Psoas muscle (tissue), 8 donors: ENCODE results near the gene ZNF219. TPM values are rescaled to one million over a fixed set of nuclear protein-coding genes. Genes with fewer than 3 reads are reported as not detected.

Experiments
- ATAC-seq, 4 donors: fragments of 200-7000 bp; cut with Tn5 transposase; one replicate each; pipeline ENCODE4 v1.9.1; 2020; ENCODE audit warnings: moderate library complexity in 3 of 4, mild to moderate bottlenecking in 2 of 4
- DNase-seq, 2 donors: peaks; one replicate each; pipeline ENCODE4 v3.0.0-alpha.2; 2020
- H3K27ac ChIP-seq: fragments of 200-600 bp; one replicate; pipeline ENCODE4 v1.8.0; 2022
- H3K27me3 ChIP-seq, 3 donors: fragments of 200-600 bp in 1 of 3; one replicate each; pipeline versions ENCODE4 v1.6.1 to v1.8.0; 2013 to 2022; ENCODE audit warnings: low read length in 2 of 3, mild to moderate bottlenecking in 2 of 3, moderate library complexity in 1 of 3; ENCODE audit not compliant: insufficient read depth in 3 of 3
- H3K36me3 ChIP-seq, 2 donors: fragments of 200-600 bp in 1 of 2; one replicate each; pipeline versions ENCODE4 v1.6.1 to v1.8.0; 2013 to 2022; ENCODE audit warnings: low read depth in 1 of 2, mild to moderate bottlenecking in 1 of 2, moderate library complexity in 1 of 2; ENCODE audit not compliant: insufficient read depth in 1 of 2
- H3K4me1 ChIP-seq: fragments of 200-600 bp; one replicate; pipeline ENCODE4 v1.8.0; 2022
- H3K4me3 ChIP-seq: fragments of 200-600 bp; one replicate; pipeline ENCODE4 v1.8.0; 2022; ENCODE audit warnings: mild to moderate bottlenecking
- H3K9me3 ChIP-seq: fragments of 200-600 bp; one replicate; pipeline ENCODE4 v1.8.0; 2022
- WGBS, 3 donors: extraction: QIAGEN DNeasy Blood & Tissue Kit; methylation state at CpG; one replicate each; pipeline versions ENCODE4 v1.1.6 to v1.1.7; 2013; 5-methylcytosine and 5-hydroxymethylcytosine counted together
- intact Hi-C, 2 donors: fragments of 100-400 bp; cut with DNase I; formaldehyde crosslinking; loops; one replicate each; pipeline versions ENCODE4 v1.11.0 to v1.14.2; 2022
- polyA plus RNA-seq, 3 donors: library from polyadenylated mRNA; stranded (reverse); fragments of 200-250 nt; gene quantifications; one replicate each; pipeline ENCODE4 v1.2.3, GENCODE V29; 2013
- total RNA-seq, 4 donors: library from RNA; stranded (reverse); fragmentation: NEBNext Ultra II Directional in 2 of 4; extraction: Animal tissue kit (Norgen Biotek cat#: 25700) in 2 of 4; gene quantifications; one replicate each; pipeline versions ENCODE4 v1.2.1 to v1.2.4, GENCODE V29; 2021 to 2023
- TF ChIP-seq, protein P1 (sequence below): fragments of 200-600 bp; IDR thresholded peaks from one replicate; pipeline ENCODE4 v1.8.0; 2022; ENCODE audit warnings: antibody characterized with exemption
- donor health status: healthy with polysubstance abuse.
- donor health status: DM: no; HTN: no; CAD: no; lungs with moderate emphysema.
- donor health status: Bipolar disorder and iron deficiency.
- donor health status: healthy.
- donor health status: DM: yes; HTN: yes; CAD: no.
- donor health status: DM: no; HTN: no; CAD: no.
- donor health status: DM: no; HTN: no; CAD: no.
- donor health status: DM: yes; HTN: yes; CAD: no.

The ZNF219 gene
- total and polyA plus RNA-seq, 7 donors = 13.9 to 38.1 (median 28.5) TPM

DNA sequence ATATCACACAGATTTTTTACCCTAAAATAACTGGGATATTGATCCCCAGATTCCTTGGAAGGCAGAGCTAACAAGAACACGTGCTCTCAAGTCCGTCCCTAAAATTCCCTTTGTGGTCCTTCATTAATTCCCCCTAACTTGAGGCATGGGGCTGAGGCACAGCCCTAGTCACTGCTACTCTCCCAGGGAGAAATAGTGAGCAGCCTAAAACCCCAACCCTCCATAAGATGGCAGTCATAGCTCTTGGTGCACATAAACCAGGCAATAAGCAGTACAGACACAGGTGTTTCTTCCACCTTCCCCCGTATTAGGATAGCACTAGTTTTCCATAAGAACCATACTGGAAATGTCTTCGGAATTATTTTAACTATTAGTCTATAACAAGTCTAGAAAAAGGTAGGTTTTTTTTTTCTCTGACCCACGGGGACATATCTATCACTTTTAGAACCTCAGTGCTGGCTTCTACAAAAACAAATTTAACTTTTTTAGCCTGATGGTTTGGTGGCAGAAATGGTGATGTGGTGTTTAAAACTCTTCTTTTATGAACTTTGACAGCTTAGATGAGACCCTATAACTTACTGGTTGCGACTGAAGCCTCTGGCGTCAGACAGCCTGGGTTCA, 31.5 kb downstream of the ZNF219 start:
- no peaks in the 10 kb centered on the region for H3K9me3 ChIP-seq
- WGBS, 3 donors = 82 to 87% (median 83%) methylated on average over 7 of the region's 7 CpGs
- H3K27me3 ChIP-seq = no peaks in the 10 kb centered on the region
- DNase-seq (no peak), ATAC-seq (no peak)
- H3K4me3 ChIP-seq = no peak overlapping the region
- peaks cover 15% of the 10 kb centered on the region for H3K4me1 ChIP-seq
- H3K36me3 ChIP-seq = no peaks in the 10 kb centered on the region
- intact Hi-C loops = loop anchor here in 1 of 2 donors (5.0 kb wide), 1 partner anchor 35 kb away; the partner anchor contains the start of gene TMEM253
- H3K27ac ChIP-seq = no peak overlapping the region
- TF ChIP-seq, protein P1, sequence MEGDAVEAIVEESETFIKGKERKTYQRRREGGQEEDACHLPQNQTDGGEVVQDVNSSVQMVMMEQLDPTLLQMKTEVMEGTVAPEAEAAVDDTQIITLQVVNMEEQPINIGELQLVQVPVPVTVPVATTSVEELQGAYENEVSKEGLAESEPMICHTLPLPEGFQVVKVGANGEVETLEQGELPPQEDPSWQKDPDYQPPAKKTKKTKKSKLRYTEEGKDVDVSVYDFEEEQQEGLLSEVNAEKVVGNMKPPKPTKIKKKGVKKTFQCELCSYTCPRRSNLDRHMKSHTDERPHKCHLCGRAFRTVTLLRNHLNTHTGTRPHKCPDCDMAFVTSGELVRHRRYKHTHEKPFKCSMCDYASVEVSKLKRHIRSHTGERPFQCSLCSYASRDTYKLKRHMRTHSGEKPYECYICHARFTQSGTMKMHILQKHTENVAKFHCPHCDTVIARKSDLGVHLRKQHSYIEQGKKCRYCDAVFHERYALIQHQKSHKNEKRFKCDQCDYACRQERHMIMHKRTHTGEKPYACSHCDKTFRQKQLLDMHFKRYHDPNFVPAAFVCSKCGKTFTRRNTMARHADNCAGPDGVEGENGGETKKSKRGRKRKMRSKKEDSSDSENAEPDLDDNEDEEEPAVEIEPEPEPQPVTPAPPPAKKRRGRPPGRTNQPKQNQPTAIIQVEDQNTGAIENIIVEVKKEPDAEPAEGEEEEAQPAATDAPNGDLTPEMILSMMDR = no peak

GRCh38 chr14:21063479-21063878, 35.0 kb downstream of the ZNF219 start:
- no peak overlapping the region for H3K4me3 ChIP-seq
- no peaks in the 10 kb centered on the region for H3K9me3 ChIP-seq
- H3K27me3 ChIP-seq = no peaks in the 10 kb centered on the region
- no peaks in the 10 kb centered on the region for H3K4me1 ChIP-seq
- WGBS, 3 donors = 43 to 45% (median 44%) methylated on average over 3 of the region's 3 CpGs
- H3K27ac ChIP-seq = no peak overlapping the region
- ATAC-seq (peak; percentile 69 to 88 (median 74)), DNase-seq (peak in 1 of 2 donors; percentile 47)
- no peaks in the 10 kb centered on the region for H3K36me3 ChIP-seq
- intact Hi-C loops = no loop called here
- TF ChIP-seq, protein P1 = no peak

DNA sequence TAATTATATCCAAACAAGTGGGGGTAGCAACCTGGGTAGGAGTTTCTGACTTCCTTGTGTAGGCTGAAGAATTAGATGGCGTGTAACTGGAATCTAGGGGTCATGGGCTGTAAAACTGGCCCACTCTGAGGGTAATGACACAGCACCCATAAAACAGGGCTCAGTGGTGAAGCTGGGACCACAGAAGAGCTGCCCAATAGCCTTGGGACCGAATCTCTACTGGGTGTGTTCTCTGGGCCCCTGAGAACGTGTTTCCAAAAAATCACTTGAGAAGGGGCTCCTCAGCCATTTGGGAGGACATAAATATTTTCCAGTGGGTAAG, 37.1 kb downstream of the ZNF219 start:
- Histone ChIP-seq H3K36me3 (no peaks in the 10 kb centered on the region), H3K4me1 (no peaks in the 10 kb centered on the region), H3K9me3 (no peaks in the 10 kb centered on the region), H3K27ac (no peak overlapping the region), H3K27me3 (no peaks in the 10 kb centered on the region), H3K4me3 (no peak overlapping the region)
- TF ChIP-seq, protein P1 = no peak
- 85 to 91% (median 91%) methylated on average over 3 of the region's 3 CpGs for WGBS, 3 donors
- DNase-seq = no peak
- no peak for ATAC-seq
- intact Hi-C loops = no loop called here

- H3K4me1 ChIP-seq = no peaks in the 10 kb centered on the region
- H3K27ac ChIP-seq = no peak overlapping the region
- H3K4me3 ChIP-seq = no peak overlapping the region
- intact Hi-C loops = no loop called here
- no peaks in the 10 kb centered on the region for H3K27me3 ChIP-seq
- no peaks in the 10 kb centered on the region for H3K36me3 ChIP-seq
- H3K9me3 ChIP-seq = no peaks in the 10 kb centered on the region
- 68 to 76% (median 71%) methylated on average over 13 of the region's 13 CpGs for WGBS, 3 donors
- DNase-seq (no peak), ATAC-seq (no peak)
- TF ChIP-seq, protein P1 = no peak
Observed at GRCh38 chr14:21060614-21061346, 37.7 kb downstream of the ZNF219 start.
